WI38 (cell line): ENCODE data around the gene PIEZO2.

Source experiments
- H3K4me3 ChIP-seq: 2 replicates; pipeline ENCODE4 v1.5.1; 2011; ENCODE audit warnings: low read depth, mild to moderate bottlenecking, control low read depth, low read length
- CTCF ChIP-seq: IDR thresholded peaks from 2 replicates; pipeline ENCODE4 v1.5.1; 2012; ENCODE audit warnings: low read depth, mild to moderate bottlenecking, control low read depth, low read length

Gene PIEZO2

GRCh38 chr18:11160313-11160712, 10.9 kb upstream of the PIEZO2 start:
- no peak overlapping the region for H3K4me3 ChIP-seq
- no peak for TF ChIP-seq CTCF

GRCh38 chr18:11159844-11160243, 10.5 kb upstream of the PIEZO2 start:
- no peak for TF ChIP-seq CTCF
- H3K4me3 ChIP-seq, result no peak overlapping the region

DNA sequence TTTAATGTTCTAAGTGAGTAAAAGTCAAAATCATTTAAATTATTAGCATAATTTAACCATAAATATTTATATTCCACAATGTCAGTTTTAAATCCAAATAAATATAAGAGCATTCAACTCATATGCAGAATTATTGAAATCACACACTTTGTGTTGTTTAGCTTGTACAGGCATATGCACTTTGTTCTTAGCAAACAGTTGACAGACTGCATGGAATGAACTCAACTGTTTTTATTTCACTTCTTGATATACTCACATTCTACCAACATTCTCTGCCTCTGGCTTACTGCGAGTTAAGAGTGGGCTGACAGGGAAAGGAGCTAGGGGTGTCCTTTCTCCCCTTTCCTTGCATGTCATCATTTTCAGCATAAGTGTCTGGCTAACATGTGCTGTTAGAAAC, 7.6 kb upstream of the PIEZO2 start:
- no peak overlapping the region for H3K4me3 ChIP-seq
- no peak for TF ChIP-seq CTCF

DNA sequence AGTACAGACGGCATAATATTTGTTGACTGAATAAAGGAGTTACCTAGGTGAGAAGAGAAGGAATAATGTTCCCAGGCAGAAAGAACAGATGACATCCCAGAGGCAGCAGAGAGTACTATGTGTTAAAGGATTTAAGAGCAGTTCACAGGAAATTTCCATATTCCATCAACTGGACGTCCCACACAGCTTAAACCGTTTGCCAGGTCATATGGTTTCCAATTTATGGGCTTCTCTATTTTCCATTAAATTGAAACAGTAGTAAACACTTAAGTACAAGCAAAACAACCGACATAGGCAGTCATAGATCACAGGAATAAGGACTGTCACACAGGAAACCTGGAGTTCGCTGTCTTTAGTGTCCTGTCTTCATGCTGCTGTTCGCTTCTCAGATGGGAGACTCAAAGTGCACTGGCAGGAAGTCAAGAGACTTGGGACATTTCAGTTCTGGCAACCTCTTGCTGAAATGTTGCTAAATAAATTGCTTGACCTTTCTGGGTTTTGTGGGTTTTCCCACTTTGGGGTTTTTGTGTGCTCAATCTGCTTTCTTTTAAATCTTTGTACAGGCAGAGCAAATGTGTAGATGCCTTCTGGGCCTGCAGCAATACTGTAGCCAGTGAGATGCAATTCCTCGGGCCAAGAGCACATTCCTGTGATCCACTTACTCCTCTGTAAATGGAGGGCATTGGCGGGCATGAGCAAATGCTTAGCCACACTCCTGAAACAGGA, 5.8 kb upstream of the PIEZO2 start:
- H3K4me3 ChIP-seq, result no peak overlapping the region
- TF ChIP-seq CTCF, result no peak

DNA sequence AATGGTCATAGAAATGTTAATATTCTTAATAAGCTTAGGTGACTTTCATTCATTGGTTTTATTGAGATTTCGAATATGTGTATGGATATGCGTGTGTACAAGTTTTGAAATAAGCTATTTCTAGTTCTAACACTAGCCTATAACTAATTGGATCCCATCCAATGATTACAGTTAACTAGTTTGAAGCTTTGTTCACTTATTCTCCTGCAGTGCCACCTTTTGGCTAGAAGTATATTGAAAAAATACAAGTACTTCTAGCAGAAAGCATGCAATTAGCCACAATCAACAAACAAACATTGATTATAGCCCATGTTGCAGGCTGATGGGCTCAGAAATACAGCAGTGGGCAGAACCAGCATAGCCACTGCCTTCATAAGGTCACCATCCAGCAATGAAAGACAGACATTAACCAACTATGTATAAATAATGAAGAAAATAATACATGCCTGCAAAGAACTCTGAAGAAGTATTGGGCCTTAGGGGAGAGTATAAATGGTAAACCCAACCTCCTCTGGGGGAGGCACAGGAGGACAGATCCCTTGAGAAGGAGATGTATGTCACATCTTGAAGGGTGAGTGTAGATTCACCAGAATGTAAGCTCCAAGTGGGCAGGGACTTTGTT, 5.1 kb upstream of the PIEZO2 start:
- TF ChIP-seq CTCF, result peak; percentile 32
- H3K4me3 ChIP-seq, result no peak overlapping the region

DNA sequence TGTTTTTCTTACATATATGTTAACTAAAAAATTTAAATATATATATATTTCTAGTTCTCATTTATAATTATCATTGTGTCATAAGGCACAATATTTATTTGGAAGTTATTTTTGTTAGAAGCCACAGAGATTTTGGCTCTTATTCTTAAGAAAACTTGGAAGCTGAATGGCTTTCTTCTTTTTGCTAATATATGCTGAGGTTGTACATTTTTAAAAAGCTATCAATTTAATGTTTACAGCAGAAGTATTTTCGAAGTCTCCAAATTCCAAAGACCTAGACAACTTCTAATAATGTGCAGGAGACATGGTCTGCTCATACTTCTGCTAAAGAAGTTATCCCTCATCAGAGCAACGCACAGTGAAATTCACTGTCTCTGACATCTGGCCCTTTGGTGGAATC, 3.7 kb upstream of the PIEZO2 start:
- TF ChIP-seq CTCF, result no peak
- no peak overlapping the region for H3K4me3 ChIP-seq

- no peak for TF ChIP-seq CTCF
- H3K4me3 ChIP-seq, result no peak overlapping the region
These were observed 874 bp upstream of the PIEZO2 start for GRCh38 chr18:11150271-11150615.
